ENCODE results near the gene COL20A1. TPM values are rescaled to one million over a fixed set of nuclear protein-coding genes. Genes with fewer than 3 reads are reported as not detected.

Gene COL20A1
- total RNA-seq, 1 experiment from 2014 or later: 0.23 TPM

- in situ Hi-C loops (cut with HindIII; ENCODE audit: low pct_unique_long_range_greater_than_20kb, low sequenced_read_pairs) (no loop called here), intact Hi-C loops (cut with micrococcal nuclease; ENCODE audit: unreplicated experiment) (no loop called here)
- TF ChIP-seq, protein P1, sequence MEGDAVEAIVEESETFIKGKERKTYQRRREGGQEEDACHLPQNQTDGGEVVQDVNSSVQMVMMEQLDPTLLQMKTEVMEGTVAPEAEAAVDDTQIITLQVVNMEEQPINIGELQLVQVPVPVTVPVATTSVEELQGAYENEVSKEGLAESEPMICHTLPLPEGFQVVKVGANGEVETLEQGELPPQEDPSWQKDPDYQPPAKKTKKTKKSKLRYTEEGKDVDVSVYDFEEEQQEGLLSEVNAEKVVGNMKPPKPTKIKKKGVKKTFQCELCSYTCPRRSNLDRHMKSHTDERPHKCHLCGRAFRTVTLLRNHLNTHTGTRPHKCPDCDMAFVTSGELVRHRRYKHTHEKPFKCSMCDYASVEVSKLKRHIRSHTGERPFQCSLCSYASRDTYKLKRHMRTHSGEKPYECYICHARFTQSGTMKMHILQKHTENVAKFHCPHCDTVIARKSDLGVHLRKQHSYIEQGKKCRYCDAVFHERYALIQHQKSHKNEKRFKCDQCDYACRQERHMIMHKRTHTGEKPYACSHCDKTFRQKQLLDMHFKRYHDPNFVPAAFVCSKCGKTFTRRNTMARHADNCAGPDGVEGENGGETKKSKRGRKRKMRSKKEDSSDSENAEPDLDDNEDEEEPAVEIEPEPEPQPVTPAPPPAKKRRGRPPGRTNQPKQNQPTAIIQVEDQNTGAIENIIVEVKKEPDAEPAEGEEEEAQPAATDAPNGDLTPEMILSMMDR (IDR thresholded peaks at IDR 0.05): no peak
- TF ChIP-seq POLR2AphosphoS5 (IDR thresholded peaks at IDR 0.05; ENCODE audit: low read depth, low read length) (no peak), TCF7L2 (IDR thresholded peaks at IDR 0.05; ENCODE audit: low read depth, low read length) (no peak), SIN3A (IDR thresholded peaks at IDR 0.05; ENCODE audit: borderline replicate concordance, insufficient read depth, low read depth, low read length) (no peak)
- TF ChIP-seq, protein P2, sequence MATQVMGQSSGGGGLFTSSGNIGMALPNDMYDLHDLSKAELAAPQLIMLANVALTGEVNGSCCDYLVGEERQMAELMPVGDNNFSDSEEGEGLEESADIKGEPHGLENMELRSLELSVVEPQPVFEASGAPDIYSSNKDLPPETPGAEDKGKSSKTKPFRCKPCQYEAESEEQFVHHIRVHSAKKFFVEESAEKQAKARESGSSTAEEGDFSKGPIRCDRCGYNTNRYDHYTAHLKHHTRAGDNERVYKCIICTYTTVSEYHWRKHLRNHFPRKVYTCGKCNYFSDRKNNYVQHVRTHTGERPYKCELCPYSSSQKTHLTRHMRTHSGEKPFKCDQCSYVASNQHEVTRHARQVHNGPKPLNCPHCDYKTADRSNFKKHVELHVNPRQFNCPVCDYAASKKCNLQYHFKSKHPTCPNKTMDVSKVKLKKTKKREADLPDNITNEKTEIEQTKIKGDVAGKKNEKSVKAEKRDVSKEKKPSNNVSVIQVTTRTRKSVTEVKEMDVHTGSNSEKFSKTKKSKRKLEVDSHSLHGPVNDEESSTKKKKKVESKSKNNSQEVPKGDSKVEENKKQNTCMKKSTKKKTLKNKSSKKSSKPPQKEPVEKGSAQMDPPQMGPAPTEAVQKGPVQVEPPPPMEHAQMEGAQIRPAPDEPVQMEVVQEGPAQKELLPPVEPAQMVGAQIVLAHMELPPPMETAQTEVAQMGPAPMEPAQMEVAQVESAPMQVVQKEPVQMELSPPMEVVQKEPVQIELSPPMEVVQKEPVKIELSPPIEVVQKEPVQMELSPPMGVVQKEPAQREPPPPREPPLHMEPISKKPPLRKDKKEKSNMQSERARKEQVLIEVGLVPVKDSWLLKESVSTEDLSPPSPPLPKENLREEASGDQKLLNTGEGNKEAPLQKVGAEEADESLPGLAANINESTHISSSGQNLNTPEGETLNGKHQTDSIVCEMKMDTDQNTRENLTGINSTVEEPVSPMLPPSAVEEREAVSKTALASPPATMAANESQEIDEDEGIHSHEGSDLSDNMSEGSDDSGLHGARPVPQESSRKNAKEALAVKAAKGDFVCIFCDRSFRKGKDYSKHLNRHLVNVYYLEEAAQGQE (IDR thresholded peaks at IDR 0.05; ENCODE audit: insufficient read depth in 1 of 2, low read depth in 2 of 2, low read length in 1 of 2): no peak
- Histone ChIP-seq H3K27me3 (ENCODE audit: control insufficient read depth, insufficient read depth, low read length) (no peaks in the 10 kb centered on the region), H3K36me3 (ENCODE audit: control insufficient read depth, insufficient read depth, low read length) (no peaks in the 10 kb centered on the region), H3K27ac (ENCODE audit: low read length) (no peak overlapping the region), H3K4me1 (ENCODE audit: control insufficient read depth, insufficient read depth, low read length) (no peaks in the 10 kb centered on the region), H3K9me3 (ENCODE audit: control insufficient read depth, insufficient read depth, low read depth, low read length) (no peaks in the 10 kb centered on the region), H3K4me3 (ENCODE audit: low read depth in 2 of 2, low read length in 2 of 2) (no peak overlapping the region)
- ChIA-PET POLR2A (no interaction called here), CTCF (interaction anchor here (1.2 kb wide), 1 partner anchor 43 kb away, joined by 6 read pairs; no protein-coding TSS in a partner anchor)
- DNase-seq (ENCODE audit: low read depth, low spot score) (no peak), ATAC-seq (peak; percentile 68)
- no TSS peak for BruUV-seq (replicated peaks)
Measured at GRCh38 chr20:63351811-63352591, 59.0 kb downstream of the COL20A1 start.

DNA sequence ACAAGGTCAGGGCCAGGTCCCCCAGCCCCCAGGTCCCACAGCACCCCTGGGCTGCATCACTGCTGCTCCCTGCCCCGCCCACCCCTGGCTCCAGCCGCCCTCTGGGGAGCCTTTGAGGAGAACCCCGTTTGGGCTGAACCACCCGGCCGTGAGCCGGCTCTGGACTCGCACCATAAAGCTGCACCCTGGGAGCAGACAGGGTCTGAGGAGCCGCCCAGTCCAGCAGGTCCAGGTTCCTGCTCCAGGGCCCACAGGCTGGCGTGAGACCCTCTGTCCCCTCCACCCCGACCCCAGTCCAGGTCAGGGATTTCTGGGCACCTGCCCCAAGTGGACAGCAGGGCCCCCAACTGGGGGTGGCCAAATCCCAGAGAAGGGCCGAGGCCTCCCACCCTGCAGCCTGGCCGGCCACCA, 59.8 kb downstream of the COL20A1 start:
- intact Hi-C loops (cut with micrococcal nuclease; ENCODE audit: unreplicated experiment): no loop called here
- Histone ChIP-seq H3K27me3 (ENCODE audit: control insufficient read depth, insufficient read depth, low read length) (no peaks in the 10 kb centered on the region), H3K27ac (ENCODE audit: low read length) (no peak overlapping the region), H3K4me1 (ENCODE audit: control insufficient read depth, insufficient read depth, low read length) (peaks cover under 1% of the 10 kb centered on the region; the same call in 1 of the 2 replicates), H3K4me3 (ENCODE audit: low read depth in 2 of 2, low read length in 2 of 2) (no peak overlapping the region), H3K9me3 (ENCODE audit: control insufficient read depth, insufficient read depth, low read depth, low read length) (no peaks in the 10 kb centered on the region), H3K36me3 (ENCODE audit: control insufficient read depth, insufficient read depth, low read length) (no peaks in the 10 kb centered on the region)
- TF ChIP-seq, protein P2 (IDR thresholded peaks at IDR 0.05; ENCODE audit: insufficient read depth in 1 of 2, low read depth in 2 of 2, low read length in 1 of 2): no peak
- TF ChIP-seq TCF7L2 (IDR thresholded peaks at IDR 0.05; ENCODE audit: low read depth, low read length) (no peak), SIN3A (IDR thresholded peaks at IDR 0.05; ENCODE audit: borderline replicate concordance, insufficient read depth, low read depth, low read length) (no peak), POLR2AphosphoS5 (IDR thresholded peaks at IDR 0.05; ENCODE audit: low read depth, low read length) (no peak)
- TF ChIP-seq, protein P1 (IDR thresholded peaks at IDR 0.05): no peak
- DNase-seq (ENCODE audit: low read depth, low spot score) (no peak), ATAC-seq (peak; percentile 23; the same call in 1 of the 2 replicates)
- ChIA-PET POLR2A (no interaction called here), CTCF (interaction anchor here (1.2 kb wide), 1 partner anchor 44 kb away, joined by 6 read pairs; no protein-coding TSS in a partner anchor)
- in situ Hi-C loops (cut with HindIII; ENCODE audit: low pct_unique_long_range_greater_than_20kb, low sequenced_read_pairs): no loop called here
- no TSS peak for BruUV-seq (replicated peaks)
